ENCODE data around the gene MYLK. TPM values are rescaled to one million over a fixed set of nuclear protein-coding genes. Genes with fewer than 3 reads are reported as not detected.

Gene MYLK
- total RNA-seq, 4 donors from 2014 or later = 32.0 to 81.2 (median 61.5) TPM

GRCh38 chr3:123737168-123737567, 147.0 kb downstream of the MYLK start:
- 88 to 96% methylated on average over 14 of the region's 14 CpGs for WGBS, 2 donors
- no peak overlapping the region for H3K27ac ChIP-seq

GRCh38 chr3:123735456-123735855, 148.7 kb downstream of the MYLK start:
- Histone ChIP-seq H3K27me3 (no peaks in the 10 kb centered on the region), H3K4me3 (no peak overlapping the region), H3K36me3 (no peaks in the 10 kb centered on the region), H3K27ac (no peak overlapping the region), H3K9me3 (no peaks in the 10 kb centered on the region), H3K4me1 (no peaks in the 10 kb centered on the region)
- no peak for DNase-seq (ENCODE audit: low spot score in 2 of 2)
- 51 to 66% methylated on average over 2 of the region's 2 CpGs for WGBS, 2 donors
- TF ChIP-seq CTCF (IDR thresholded peaks at IDR 0.05) (no peak), EP300 (IDR thresholded peaks at IDR 0.05) (no peak), POLR2A (IDR thresholded peaks at IDR 0.05) (no peak)

More at GRCh38 chr3:123737168-123737567, 147.0 kb downstream of the MYLK start:
- H3K4me3 ChIP-seq = no peak overlapping the region
- no peak for DNase-seq (ENCODE audit: low spot score in 2 of 2)
- H3K9me3 ChIP-seq = no peaks in the 10 kb centered on the region
- TF ChIP-seq POLR2A (IDR thresholded peaks at IDR 0.05) (no peak), CTCF (IDR thresholded peaks at IDR 0.05) (no peak), EP300 (IDR thresholded peaks at IDR 0.05) (no peak)
- no peaks in the 10 kb centered on the region for H3K36me3 ChIP-seq
- no peaks in the 10 kb centered on the region for H3K4me1 ChIP-seq
- no peaks in the 10 kb centered on the region for H3K27me3 ChIP-seq

DNA sequence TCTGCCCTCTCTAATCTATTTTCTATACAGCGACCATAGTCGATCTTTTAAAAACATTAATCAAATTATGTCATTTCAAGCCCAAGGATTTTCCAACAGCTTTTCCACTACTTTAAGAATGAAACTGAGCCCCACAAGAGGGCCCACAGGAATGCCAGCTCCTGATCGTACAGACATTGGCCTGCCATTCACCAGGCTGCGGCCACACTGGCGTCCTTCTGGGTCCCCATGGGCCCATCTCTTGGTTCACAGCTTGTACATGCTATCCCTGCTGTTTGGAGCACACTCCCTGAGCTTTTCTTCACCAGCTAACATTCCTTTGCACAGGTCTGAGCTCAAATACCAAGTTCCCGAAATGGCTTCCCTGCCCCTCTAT, 149.6 kb downstream of the MYLK start:
- TF ChIP-seq POLR2A (IDR thresholded peaks at IDR 0.05) = no peak
- TF ChIP-seq CTCF (IDR thresholded peaks at IDR 0.05) = no peak
- TF ChIP-seq EP300 (IDR thresholded peaks at IDR 0.05) = no peak
- no peaks in the 10 kb centered on the region for H3K36me3 ChIP-seq
- DNase-seq (ENCODE audit: low spot score in 2 of 2) = no peak
- no peak overlapping the region for H3K4me3 ChIP-seq
- H3K4me1 ChIP-seq = no peaks in the 10 kb centered on the region
- no peak overlapping the region for H3K27ac ChIP-seq
- H3K9me3 ChIP-seq = no peaks in the 10 kb centered on the region
- 68 to 76% methylated on average over 6 of the region's 6 CpGs for WGBS, 2 donors
- no peaks in the 10 kb centered on the region for H3K27me3 ChIP-seq

- WGBS, 2 donors = 79 to 84% methylated on average over 11 to 13 of the region's 13 CpGs
- no peaks in the 10 kb centered on the region for H3K4me1 ChIP-seq
- no peaks in the 10 kb centered on the region for H3K36me3 ChIP-seq
Observed at GRCh38 chr3:123733805-123734526, 150.2 kb downstream of the MYLK start.

More at GRCh38 chr3:123733805-123734526, 150.2 kb downstream of the MYLK start:
- Histone ChIP-seq H3K27ac (no peak overlapping the region), H3K9me3 (no peaks in the 10 kb centered on the region), H3K27me3 (no peaks in the 10 kb centered on the region), H3K4me3 (no peak overlapping the region)
- TF ChIP-seq EP300 (IDR thresholded peaks at IDR 0.05) (no peak), CTCF (IDR thresholded peaks at IDR 0.05) (no peak), POLR2A (IDR thresholded peaks at IDR 0.05) (no peak)
- DNase-seq (ENCODE audit: low spot score in 2 of 2) = no peak

Data from tibial nerve (tissue), 4 donors.